GM23338 (cell line): ENCODE data around the gene UBN2. TPM values are rescaled to one million over a fixed set of nuclear protein-coding genes. Genes with fewer than 3 reads are reported as not detected.

Source experiments
- ATAC-seq: fragments of 200-7000 bp; cut with Tn5 transposase; 3 replicates; pipeline ENCODE4 v1.9.1; 2020
- DNase-seq: peaks from one replicate; pipeline ENCODE4 v3.0.0-alpha.2; 2015; ENCODE audit warnings: low spot score
- H2AFZ ChIP-seq: fragments of 200-600 bp; sonication (generic); 2 replicates; pipeline ENCODE4 v1.8.0; 2016; ENCODE audit warnings: antibody characterized with exemption, mild to moderate bottlenecking, moderate library complexity
- H3F3A ChIP-seq: fragments of 200-600 bp; sonication (generic); replicated peaks from 2 replicates; pipeline ENCODE4 v1.8.0; 2017; ENCODE audit warnings: antibody characterized with exemption, mixed run types, low read depth
- H3K27ac ChIP-seq: fragments of 200-600 bp; sonication (generic); 2 replicates; pipeline ENCODE4 v1.6.1; 2016; ENCODE audit warnings: low read depth
- H3K27me3 ChIP-seq: fragments of 200-600 bp; sonication (generic); 2 replicates; pipeline ENCODE4 v1.8.0; 2016; ENCODE audit warnings: mild to moderate bottlenecking, mixed run types, moderate library complexity; ENCODE audit not compliant: insufficient read depth
- H3K36me3 ChIP-seq: fragments of 200-600 bp; sonication (generic); 2 replicates; pipeline ENCODE4 v1.8.0; 2016; ENCODE audit warnings: mild to moderate bottlenecking; ENCODE audit not compliant: insufficient read depth
- H3K4me1 ChIP-seq: fragments of 200-600 bp; sonication (generic); 2 replicates; pipeline ENCODE4 v1.8.0; 2016; ENCODE audit warnings: mild to moderate bottlenecking, moderate library complexity; ENCODE audit not compliant: insufficient read depth
- H3K4me2 ChIP-seq: fragments of 200-600 bp; sonication (generic); 2 replicates; pipeline ENCODE4 v1.7.1; 2017; ENCODE audit warnings: mixed run types
- H3K4me3 ChIP-seq: fragments of 200-600 bp; sonication (generic); 2 replicates; pipeline ENCODE4 v1.6.1; 2016; ENCODE audit warnings: mixed run types
- H3K79me2 ChIP-seq: fragments of 200-600 bp; sonication (generic); replicated peaks from 2 replicates; pipeline ENCODE4 v1.8.0; 2017; ENCODE audit warnings: mild to moderate bottlenecking; ENCODE audit not compliant: insufficient read depth
- H3K9me2 ChIP-seq: fragments of 200-600 bp; sonication (generic); 2 replicates; pipeline ENCODE4 v1.8.0; 2017; ENCODE audit not compliant: insufficient read depth
- H4K20me1 ChIP-seq: fragments of 200-600 bp; sonication (generic); replicated peaks from 2 replicates; pipeline ENCODE4 v1.8.0; 2017; ENCODE audit warnings: mild to moderate bottlenecking; ENCODE audit not compliant: insufficient read depth
- H3K27ac Mint-ChIP-seq: 2 replicates; pipeline ENCODE4 v1.8.0; 2020; ENCODE audit warnings: inconsistent platforms, mild to moderate bottlenecking, moderate library complexity, mixed read lengths
- H3K27me3 Mint-ChIP-seq: 3 replicates; pipeline ENCODE4 v1.8.0; 2022; ENCODE audit warnings: low read depth, mild to moderate bottlenecking, moderate library complexity, mixed read lengths, inconsistent platforms; ENCODE audit not compliant: insufficient read depth, poor library complexity
- H3K36me3 Mint-ChIP-seq: 3 replicates; pipeline ENCODE4 v1.8.0; 2021; ENCODE audit warnings: low read depth, mild to moderate bottlenecking, inconsistent platforms, moderate library complexity, mixed read lengths
- H3K4me1 Mint-ChIP-seq: 3 replicates; pipeline ENCODE4 v1.8.0; 2020; ENCODE audit warnings: mild to moderate bottlenecking, inconsistent platforms, mixed read lengths
- H3K4me3 Mint-ChIP-seq: 3 replicates; pipeline ENCODE4 v1.8.0; 2021; ENCODE audit warnings: moderate library complexity, mild to moderate bottlenecking, inconsistent platforms, mixed read lengths
- H3K9me3 Mint-ChIP-seq: 3 replicates; pipeline ENCODE4 v1.8.0; 2020; ENCODE audit warnings: moderate library complexity, mild to moderate bottlenecking, inconsistent platforms, mixed read lengths
- CREB1 ChIP-seq: fragments of 250-450 bp; sonication (Bioruptor Pico); IDR thresholded peaks from 2 replicates; pipeline ENCODE4 v1.5.0; 2020; ENCODE audit warnings: low read depth, mild to moderate bottlenecking, moderate library complexity
- CTCF ChIP-seq, 2 experiments: fragments of 200-600 bp in 1 of 2; sonication (generic) in 1 of 2; conservative IDR thresholded peaks; 2 replicates each; pipeline versions ENCODE4 v1.5.1 to v1.6.1; 2016 to 2017; ENCODE audit warnings: antibody characterized with exemption in 2 of 2, low read depth in 2 of 2, mild to moderate bottlenecking in 2 of 2, moderate library complexity in 1 of 2
- ETS1 ChIP-seq: IDR thresholded peaks from 2 replicates; pipeline ENCODE4 v1.6.1; 2016; ENCODE audit warnings: antibody characterized with exemption
- EZH2 ChIP-seq: fragments of 200-600 bp; sonication (generic); IDR thresholded peaks from one replicate; pipeline ENCODE4 v1.8.0; 2017; ENCODE audit warnings: antibody characterized with exemption, mild to moderate bottlenecking, low read depth; ENCODE audit not compliant: unreplicated experiment
- NANOG ChIP-seq: IDR thresholded peaks from 2 replicates; pipeline ENCODE4 v1.6.1; 2016; ENCODE audit warnings: antibody characterized with exemption, borderline replicate concordance
- POLR2AphosphoS5 ChIP-seq: IDR thresholded peaks from 2 replicates; pipeline ENCODE4 v1.6.1; 2016; ENCODE audit warnings: antibody characterized with exemption, low read depth
- REST ChIP-seq: IDR thresholded peaks from one replicate; pipeline ENCODE4 v1.6.1; 2018; ENCODE audit warnings: antibody characterized with exemption; ENCODE audit not compliant: unreplicated experiment
- ZNF114 ChIP-seq: fragments of 250-450 bp; sonication (Bioruptor Pico); IDR thresholded peaks from 2 replicates; pipeline ENCODE4 v1.5.0; 2020; ENCODE audit warnings: mild to moderate bottlenecking, moderate library complexity
- ZNF331 ChIP-seq: fragments of 250-450 bp; sonication (Bioruptor Pico); IDR thresholded peaks from 2 replicates; pipeline ENCODE4 v1.5.0; 2020; ENCODE audit warnings: low read depth, mild to moderate bottlenecking, moderate library complexity
- polyA plus RNA-seq: library from polyadenylated mRNA; unstranded; fragments of >200 nt; fragmentation: Nextera tagmentation; extraction: Ambion mirVana; gene quantifications from 2 replicates; pipeline ENCODE4 v1.2.1, GENCODE V29; 2016
- total RNA-seq: library from RNA; depleted of rRNA; stranded (reverse); fragments of >200 nt; shearing (Covaris generic); gene quantifications from 2 replicates; pipeline ENCODE4 v1.2.3, GENCODE V29; 2014

Gene UBN2
- total and polyA plus RNA-seq, 2 experiments from 2014 or later: 18.5 to 26.6 TPM

GRCh38 chr7:139340037-139340807 lies 109.2 kb downstream of the UBN2 start:
- peaks cover under 1% of the 10 kb centered on the region; the same call in 1 of the 2 replicates for H3K36me3 ChIP-seq
- TF ChIP-seq POLR2AphosphoS5: peak; percentile 84
- no peak for TF ChIP-seq NANOG
- peak; percentile 69 to 76 for TF ChIP-seq CTCF (conservative IDR thresholded peaks at IDR 0.05; ENCODE audit: low read depth in 2 of 2)
- peak; percentile 70 for TF ChIP-seq ETS1
- peak; percentile 96 for TF ChIP-seq CREB1 (CRISPR knock-in tag)
- 0 out of 2 replicates have a peak, but pooled peaks have one; percentile 11 for TF ChIP-seq ZNF331 (CRISPR knock-in tag)
- 0 out of 2 replicates have a peak, but pooled peaks cover 3% of the 10 kb centered on the region for H3K4me1 ChIP-seq

GRCh38 chr7:139340808-139341057 lies 109.7 kb downstream of the UBN2 start:
- Histone ChIP-seq H3K4me2 (peak overlapping the region; percentile 75), H2AFZ (no peak overlapping the region), H3F3A (peaks cover 17% of the 10 kb centered on the region), H3K9me2 (no peaks in the 10 kb centered on the region; the same call in 1 of the 2 replicates), H4K20me1 (no peaks in the 10 kb centered on the region), H3K27me3 (no peaks in the 10 kb centered on the region), H3K36me3 (peaks cover 5% of the 10 kb centered on the region; the same call in 1 of the 2 replicates), H3K27ac (peak overlapping the region; percentile 100), H3K4me1 (0 out of 2 replicates have a peak, but pooled peaks cover 3% of the 10 kb centered on the region), H3K4me3 (peak overlapping the region; percentile 63), H3K79me2 (peaks cover 31% of the 10 kb centered on the region)
- Mint-ChIP-seq H3K4me1 (peaks cover 4% of the 10 kb centered on the region; the same call in 2 of the 3 replicates), H3K36me3 (peaks cover 22% of the 10 kb centered on the region), H3K27me3 (peaks cover 17% of the 10 kb centered on the region), H3K9me3 (peaks cover 19% of the 10 kb centered on the region), H3K27ac (peak overlapping the region; percentile 100), H3K4me3 (peak overlapping the region; percentile 95)
- DNase-seq: no peak
- no peak for ATAC-seq
- TF ChIP-seq EZH2: no peak
- no peak for TF ChIP-seq POLR2AphosphoS5
- TF ChIP-seq NANOG: no peak
- TF ChIP-seq ETS1: no peak
- no peak for TF ChIP-seq ZNF114 (CRISPR knock-in tag)
- TF ChIP-seq REST: no peak
- TF ChIP-seq CTCF (conservative IDR thresholded peaks at IDR 0.05; ENCODE audit: low read depth in 2 of 2): no peak

More at GRCh38 chr7:139340037-139340807, 109.2 kb downstream of the UBN2 start:
- Histone ChIP-seq H3K79me2 (peaks cover 31% of the 10 kb centered on the region), H2AFZ (peak overlapping the region; percentile 40; the same call in 1 of the 2 replicates), H3F3A (peaks cover 17% of the 10 kb centered on the region), H3K27ac (peak overlapping the region; percentile 100), H3K4me3 (peak overlapping the region; percentile 63), H3K9me2 (no peaks in the 10 kb centered on the region; the same call in 1 of the 2 replicates), H3K27me3 (no peaks in the 10 kb centered on the region), H3K4me2 (peak overlapping the region; percentile 75), H4K20me1 (no peaks in the 10 kb centered on the region)
- Mint-ChIP-seq H3K4me1 (peaks cover 4% of the 10 kb centered on the region; the same call in 2 of the 3 replicates), H3K27me3 (peaks cover 17% of the 10 kb centered on the region), H3K4me3 (peak overlapping the region; percentile 95), H3K9me3 (peaks cover 19% of the 10 kb centered on the region), H3K27ac (peak overlapping the region; percentile 100), H3K36me3 (peaks cover 19% of the 10 kb centered on the region)
- DNase-seq (peak; percentile 99), ATAC-seq (peak; percentile 71)
